Neural cell (in vitro differentiated cells): ENCODE data around the gene GRID2IP. TPM values are rescaled to one million over a fixed set of nuclear protein-coding genes. Genes with fewer than 3 reads are reported as not detected.

Experiments used
- H2AFZ ChIP-seq: fragments of 200-600, 300-800 bp; sonication (generic), shearing (Covaris generic); 2 replicates; pipeline ENCODE4 v1.6.0; 2014; ENCODE audit warnings: low read depth, mild to moderate bottlenecking, antibody characterized with exemption, low read length, moderate library complexity
- H3F3A ChIP-seq: fragments of 200-600 bp; shearing (Covaris generic); 2 replicates; pipeline ENCODE4 v1.6.1; 2016; ENCODE audit warnings: mild to moderate bottlenecking, moderate library complexity, mixed read lengths, antibody characterized with exemption, low read length; ENCODE audit not compliant: insufficient read depth, poor library complexity, severe bottlenecking
- H3K27ac ChIP-seq: fragments of 200-600, 300-800 bp; sonication (generic), shearing (Covaris generic); 2 replicates; pipeline ENCODE4 v1.5.1; 2014; ENCODE audit warnings: mild to moderate bottlenecking, low read length, moderate library complexity
- H3K27me3 ChIP-seq: fragments of 300-800, 200-600 bp; sonication (generic), shearing (Covaris generic); 2 replicates; pipeline ENCODE4 v1.6.0; 2014; ENCODE audit warnings: mild to moderate bottlenecking, low read depth, low read length, moderate library complexity; ENCODE audit not compliant: insufficient read depth
- H3K36me3 ChIP-seq: fragments of 300-800, 200-600 bp; sonication (generic), shearing (Covaris generic); 2 replicates; pipeline ENCODE4 v1.5.1; 2014; ENCODE audit warnings: mild to moderate bottlenecking, antibody characterized with exemption, low read length, moderate library complexity; ENCODE audit not compliant: insufficient read depth
- H3K4me2 ChIP-seq: fragments of 300-800, 200-600 bp; sonication (generic), shearing (Covaris generic); 2 replicates; pipeline ENCODE4 v1.6.0; 2014; ENCODE audit warnings: mild to moderate bottlenecking, low read length
- H3K4me3 ChIP-seq: fragments of 300-800, 200-600 bp; sonication (generic), shearing (Covaris generic); 2 replicates; pipeline ENCODE4 v1.5.1; 2014; ENCODE audit warnings: mild to moderate bottlenecking, low read length, moderate library complexity
- H3K79me2 ChIP-seq: fragments of 200-600 bp; shearing (Covaris generic); replicated peaks from 2 replicates; pipeline ENCODE4 v1.6.0; 2014; ENCODE audit warnings: mild to moderate bottlenecking, low read length, moderate library complexity; ENCODE audit not compliant: insufficient read depth
- H3K9ac ChIP-seq: fragments of 300-800, 200-600 bp; sonication (generic), shearing (Covaris generic); 2 replicates; pipeline ENCODE4 v1.6.1; 2016; ENCODE audit warnings: mild to moderate bottlenecking, low read length, mixed read lengths
- H3K9me2 ChIP-seq: fragments of 200-600 bp; shearing (Covaris generic); 2 replicates; pipeline ENCODE4 v1.6.1; 2016; ENCODE audit warnings: mild to moderate bottlenecking, low read length, mixed read lengths; ENCODE audit not compliant: insufficient read depth
- H3K9me3 ChIP-seq: fragments of 200-600, 300-800 bp; sonication (generic), shearing (Covaris generic); 2 replicates; pipeline ENCODE4 v1.6.1; 2016; ENCODE audit warnings: mild to moderate bottlenecking, mixed run types, low read length, moderate library complexity, mixed read lengths
- H4K20me1 ChIP-seq: fragments of 200-600 bp; shearing (Covaris generic); 2 replicates; pipeline ENCODE4 v1.6.1; 2016; ENCODE audit warnings: mild to moderate bottlenecking, mixed run types; ENCODE audit not compliant: insufficient read depth
- CTCF ChIP-seq: fragments of 450-650 bp; IDR thresholded peaks from 2 replicates; pipeline ENCODE4 v1.5.1; 2014; ENCODE audit warnings: antibody characterized with exemption, mild to moderate bottlenecking, moderate library complexity; ENCODE audit not compliant: poor library complexity, severe bottlenecking
- EP300 ChIP-seq: fragments of 450-650 bp; conservative IDR thresholded peaks from 2 replicates; pipeline ENCODE4 v1.6.1; 2014; ENCODE audit warnings: antibody characterized with exemption, mild to moderate bottlenecking, moderate library complexity; ENCODE audit not compliant: poor library complexity, severe bottlenecking
- EZH2 ChIP-seq: fragments of 200-600, 300-800 bp; shearing (Covaris generic), sonication (generic); IDR thresholded peaks from 2 replicates; pipeline ENCODE4 v1.6.1; 2014; ENCODE audit warnings: antibody characterized with exemption, low read length, borderline replicate concordance, mild to moderate bottlenecking; ENCODE audit not compliant: insufficient read depth, poor library complexity, severe bottlenecking
- MXI1 ChIP-seq: fragments of 450-650 bp; conservative IDR thresholded peaks from 2 replicates; pipeline ENCODE4 v1.6.1; 2014; ENCODE audit warnings: antibody characterized with exemption, mild to moderate bottlenecking; ENCODE audit not compliant: poor library complexity, severe bottlenecking
- POLR2AphosphoS5 ChIP-seq: IDR thresholded peaks from 2 replicates; pipeline ENCODE4 v1.6.1; 2012
- RAD21 ChIP-seq: fragments of 450-650 bp; conservative IDR thresholded peaks from 2 replicates; pipeline ENCODE4 v1.6.1; 2014; ENCODE audit warnings: antibody characterized with exemption, mild to moderate bottlenecking, moderate library complexity
- REST ChIP-seq: IDR thresholded peaks from 2 replicates; pipeline ENCODE4 v1.6.1; 2012; ENCODE audit warnings: borderline replicate concordance
- SMC3 ChIP-seq: fragments of 450-650 bp; conservative IDR thresholded peaks from 2 replicates; pipeline ENCODE4 v1.6.1; 2014; ENCODE audit warnings: antibody characterized with exemption, mild to moderate bottlenecking, moderate library complexity; ENCODE audit not compliant: poor library complexity
- TAF1 ChIP-seq: IDR thresholded peaks from 2 replicates; pipeline ENCODE4 v1.6.1; 2012; ENCODE audit warnings: low read depth
- polyA plus RNA-seq: library from polyadenylated mRNA; depleted of rRNA; stranded (reverse); fragments of >200 nt; gene quantifications from 2 replicates; pipeline ENCODE4 v1.2.3, GENCODE V29; 2014

Gene GRID2IP
- polyA plus RNA-seq, 1 donor from 2014 or later, result 0.32 TPM

- no peaks in the 10 kb centered on the region for H3K79me2 ChIP-seq
- H2AFZ ChIP-seq, result no peak overlapping the region
- no peaks in the 10 kb centered on the region for H3K9me2 ChIP-seq
- TF ChIP-seq TAF1 (no peak), EZH2 (no peak), RAD21 (no peak), SMC3 (no peak), POLR2AphosphoS5 (no peak), EP300 (no peak), CTCF (no peak), REST (no peak), MXI1 (no peak)
- no peaks in the 10 kb centered on the region for H3K36me3 ChIP-seq
- no peak overlapping the region for H3K4me3 ChIP-seq
- peaks cover 25% of the 10 kb centered on the region for H3K27me3 ChIP-seq
- no peak overlapping the region for H3K27ac ChIP-seq
- no peak overlapping the region for H3K9ac ChIP-seq
- no peaks in the 10 kb centered on the region for H3K9me3 ChIP-seq
- no peak overlapping the region for H3K4me2 ChIP-seq
- H3F3A ChIP-seq, result no peaks in the 10 kb centered on the region
- H4K20me1 ChIP-seq, result no peaks in the 10 kb centered on the region
These were observed 49.4 kb downstream of the GRID2IP start for GRCh38 chr7:6501586-6502564.

- no peak overlapping the region for H2AFZ ChIP-seq
- no peaks in the 10 kb centered on the region for H3F3A ChIP-seq
- H3K9ac ChIP-seq, result no peak overlapping the region
- no peak overlapping the region for H3K4me2 ChIP-seq
- TF ChIP-seq EP300 (no peak), SMC3 (no peak), MXI1 (no peak), REST (no peak), TAF1 (no peak), CTCF (no peak), EZH2 (no peak), RAD21 (no peak), POLR2AphosphoS5 (no peak)
- no peaks in the 10 kb centered on the region for H4K20me1 ChIP-seq
- H3K27me3 ChIP-seq, result peaks cover 25% of the 10 kb centered on the region
- H3K9me3 ChIP-seq, result no peaks in the 10 kb centered on the region
- H3K4me3 ChIP-seq, result no peak overlapping the region
- no peak overlapping the region for H3K27ac ChIP-seq
- no peaks in the 10 kb centered on the region for H3K79me2 ChIP-seq
- no peaks in the 10 kb centered on the region for H3K36me3 ChIP-seq
- no peaks in the 10 kb centered on the region for H3K9me2 ChIP-seq
These were observed 50.6 kb downstream of the GRID2IP start for GRCh38 chr7:6500691-6501090.
